ENCODE data around the gene STX12.

GRCh38 chr1:27745466-27745865 lies 27.6 kb upstream of the STX12 start:
- TF ChIP-seq CTCF (tag by site-specific recombination; IDR thresholded peaks at IDR 0.05) (no peak), ZBTB11 (tag by site-specific recombination; conservative IDR thresholded peaks at IDR 0.05; ENCODE audit: low read depth) (no peak), PBX3 (CRISPR knock-in tag; IDR thresholded peaks at IDR 0.05) (no peak), ZNF501 (tag by site-specific recombination; IDR thresholded peaks at IDR 0.05) (no peak), RBAK (tag by site-specific recombination; IDR thresholded peaks at IDR 0.05) (no peak)

Measured in HEK293 (cell line).